Stromal cell of bone marrow (primary cell): Measurements from ENCODE around the gene VIP.

Experiments
- DNase-seq: peaks from one replicate; pipeline ENCODE4 v3.0.0-alpha.2; 2012; ENCODE audit warnings: low read depth

VIP gene

DNA sequence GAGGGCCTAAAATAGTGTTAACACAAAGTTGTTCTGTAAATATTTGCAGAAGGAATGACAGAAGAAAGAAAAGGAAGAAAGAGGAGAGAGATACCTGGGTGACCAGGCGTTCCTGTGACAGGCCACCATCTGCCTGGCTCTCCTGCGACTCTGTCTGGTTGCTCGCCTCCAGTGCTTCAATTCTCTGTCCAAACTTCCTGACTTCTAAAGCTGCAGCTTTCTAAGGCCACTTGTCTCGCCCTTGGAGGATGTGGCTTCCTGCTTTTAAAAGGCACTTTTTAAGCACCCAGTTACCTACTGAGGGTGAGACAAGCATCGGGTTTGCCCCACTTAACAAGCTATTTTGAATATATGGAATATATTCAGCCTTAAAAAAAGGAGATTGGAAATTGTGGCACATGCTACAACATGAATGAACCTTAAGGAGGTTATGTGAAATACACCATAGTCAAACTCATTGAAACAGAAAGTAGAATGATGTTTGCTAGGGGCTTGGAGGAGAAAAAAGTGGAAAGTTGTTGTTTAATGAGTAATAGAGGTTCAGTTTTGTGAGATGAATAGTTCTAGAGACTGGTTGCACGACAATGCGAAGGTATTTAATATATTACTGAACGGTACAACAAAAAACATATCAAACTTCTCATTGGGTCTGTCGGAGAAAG is 32.8 kb downstream of the VIP start:
- DNase-seq = no peak

DNA sequence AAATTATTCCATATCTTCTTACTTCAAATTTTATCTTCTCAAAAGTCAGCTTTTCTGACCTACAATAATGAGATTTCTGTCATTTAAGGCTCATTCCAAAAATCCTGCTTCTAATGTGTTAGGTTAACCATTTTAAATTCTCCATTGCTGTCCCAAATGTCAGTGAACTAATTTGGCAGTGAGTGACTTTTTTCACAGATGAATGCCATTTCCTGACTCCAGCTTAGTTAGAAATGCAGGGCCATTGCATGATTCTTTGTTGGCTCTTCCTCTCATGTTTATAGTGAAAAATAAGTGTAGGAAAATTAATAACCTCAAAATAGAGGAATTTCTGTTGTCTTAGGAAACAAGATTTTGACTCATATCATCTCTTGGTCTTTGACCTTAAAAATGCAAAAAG is 44.1 kb downstream of the VIP start:
- no peak for DNase-seq

DNA sequence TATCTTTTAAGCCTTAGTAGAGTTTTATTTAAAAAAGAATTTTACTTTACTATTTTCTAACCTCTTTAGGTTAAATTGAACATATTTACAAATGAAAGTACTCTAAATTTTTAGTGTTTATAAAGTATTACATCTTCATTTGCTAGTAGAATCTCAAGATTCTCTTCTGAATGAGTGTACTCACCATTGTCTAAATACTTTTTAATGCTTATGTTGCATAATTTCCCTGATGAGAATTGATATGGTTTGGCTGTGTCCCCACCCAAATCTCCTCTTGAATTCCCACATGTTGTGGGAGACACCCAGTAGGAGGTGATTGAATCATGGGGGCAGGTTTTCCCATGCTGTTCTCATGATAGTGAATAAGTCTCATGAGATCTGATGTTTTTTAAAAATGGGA is 53.6 kb downstream of the VIP start:
- DNase-seq = no peak
